D341Med (cell line): ENCODE measurements around the gene CD58.

Source experiments
- DNase-seq: peaks from one replicate; pipeline ENCODE4 v3.0.0; 2012; ENCODE audit warnings: low spot score

The CD58 gene

GRCh38 chr1:116538544-116538943, 32.3 kb downstream of the CD58 start:
- no peak for DNase-seq

GRCh38 chr1:116537898-116538297, 32.9 kb downstream of the CD58 start:
- DNase-seq, result no peak

GRCh38 chr1:116537040-116537831, 33.6 kb downstream of the CD58 start:
- no peak for DNase-seq

GRCh38 chr1:116534014-116534739, 36.6 kb downstream of the CD58 start:
- no peak for DNase-seq

GRCh38 chr1:116533429-116533820, 37.4 kb downstream of the CD58 start:
- no peak for DNase-seq

- no peak for DNase-seq
Observed at GRCh38 chr1:116532671-116533428, 38.0 kb downstream of the CD58 start.

- DNase-seq, result no peak
Observed at GRCh38 chr1:116531917-116532316, 38.9 kb downstream of the CD58 start.

GRCh38 chr1:116529681-116530080, 41.1 kb downstream of the CD58 start:
- DNase-seq, result no peak

GRCh38 chr1:116529199-116529631, 41.6 kb downstream of the CD58 start:
- no peak for DNase-seq

GRCh38 chr1:116528329-116529083, 42.3 kb downstream of the CD58 start:
- no peak for DNase-seq

- no peak for DNase-seq
Observed at GRCh38 chr1:116525440-116525839, 45.4 kb downstream of the CD58 start.

GRCh38 chr1:116521186-116521585, 49.6 kb downstream of the CD58 start:
- no peak for DNase-seq

- no peak for DNase-seq
Observed at GRCh38 chr1:116518400-116518799, 52.4 kb downstream of the CD58 start.

- no peak for DNase-seq
Observed at GRCh38 chr1:116516631-116517030, 54.2 kb downstream of the CD58 start.

GRCh38 chr1:116515702-116516101, 55.1 kb downstream of the CD58 start:
- DNase-seq, result no peak

- no peak for DNase-seq
Observed at GRCh38 chr1:116514708-116515525, 55.9 kb downstream of the CD58 start.

GRCh38 chr1:116513956-116514355, 56.9 kb downstream of the CD58 start:
- DNase-seq, result no peak

- DNase-seq, result no peak
Observed at GRCh38 chr1:116511459-116512019, 59.3 kb downstream of the CD58 start.

- no peak for DNase-seq
Observed at GRCh38 chr1:116510361-116510760, 60.5 kb downstream of the CD58 start.
